Panc1 (cell line): ENCODE results near the gene VAMP2. TPM values are rescaled to one million over a fixed set of nuclear protein-coding genes. Genes with fewer than 3 reads are reported as not detected.
A peak's percentile ranks its signal among the peaks of the same experiment; 100 is the strongest.

ENCODE experiments used
- ATAC-seq: fragments of 200-7000 bp; cut with Tn5 transposase; 2 replicates; pipeline ENCODE4 v1.9.1; 2020; ENCODE audit warnings: mild to moderate bottlenecking, moderate library complexity
- BruUV-seq: library from RNA; stranded (reverse); fragments of 400-500 nt; replicated peaks from 2 replicates; lab custom pipeline; 2021; lab: Mats Ljungman, UMichigan
- CTCF ChIA-PET: fragments of 300-600 bp; sonication (Branson Sonifier 250); formaldehyde crosslinking; loops from one replicate; lab custom pipeline; 2022; ENCODE audit warnings: antibody characterized with exemption; lab: Charles Lee
- POLR2A ChIA-PET: fragments of 300-600 bp; sonication (Branson Sonifier 250); formaldehyde crosslinking; loops from one replicate; lab custom pipeline; 2022; ENCODE audit warnings: antibody characterized with exemption; lab: Charles Lee
- DNase-seq: peaks from one replicate; pipeline ENCODE4 v3.0.0-alpha.2; 2010; ENCODE audit warnings: low read depth, low spot score
- H3K27ac ChIP-seq: 2 replicates; pipeline ENCODE4 v1.5.1; 2011; ENCODE audit warnings: mild to moderate bottlenecking, low read length, inconsistent platforms
- H3K27me3 ChIP-seq: fragments of 200-500 bp; sonication (Bioruptor generic); 2 replicates; pipeline ENCODE4 v1.6.0; 2014; ENCODE audit warnings: low read length, inconsistent platforms; ENCODE audit not compliant: control insufficient read depth, insufficient read depth
- H3K36me3 ChIP-seq: fragments of 200-500 bp; sonication (Bioruptor generic); 2 replicates; pipeline ENCODE4 v1.5.1; 2014; ENCODE audit warnings: inconsistent platforms, mild to moderate bottlenecking, low read length, moderate library complexity; ENCODE audit not compliant: control insufficient read depth, insufficient read depth
- H3K4me1 ChIP-seq: 2 replicates; pipeline ENCODE4 v1.5.1; 2011; ENCODE audit warnings: inconsistent platforms, mild to moderate bottlenecking, low read length, moderate library complexity; ENCODE audit not compliant: control insufficient read depth, insufficient read depth
- H3K4me3 ChIP-seq, 2 experiments: 2 replicates each; pipeline ENCODE4 v1.5.1; 2011 to 2012; ENCODE audit warnings: low read depth in 2 of 2, low read length in 2 of 2, mild to moderate bottlenecking in 2 of 2, inconsistent platforms in 1 of 2, moderate library complexity in 1 of 2
- H3K9me3 ChIP-seq: fragments of 200-500 bp; sonication (Bioruptor generic); 2 replicates; pipeline ENCODE4 v1.5.1; 2014; ENCODE audit warnings: low read depth, mild to moderate bottlenecking, inconsistent platforms, low read length, moderate library complexity; ENCODE audit not compliant: control insufficient read depth, insufficient read depth
- POLR2AphosphoS5 ChIP-seq: IDR thresholded peaks from 2 replicates; pipeline ENCODE4 v1.6.1; 2012; ENCODE audit warnings: mild to moderate bottlenecking, low read depth, low read length, moderate library complexity
- SIN3A ChIP-seq: IDR thresholded peaks from 2 replicates; pipeline ENCODE4 v1.6.1; 2012; ENCODE audit warnings: low read depth, mild to moderate bottlenecking, low read length, moderate library complexity, borderline replicate concordance; ENCODE audit not compliant: insufficient read depth
- TCF7L2 ChIP-seq: IDR thresholded peaks from 2 replicates; pipeline ENCODE4 v1.6.1; 2011; ENCODE audit warnings: mild to moderate bottlenecking, low read depth, low read length, inconsistent platforms
- in situ Hi-C: cut with HindIII; loops from 2 replicates; pipeline ENCODE4 v1.10.0; 2016; ENCODE audit warnings: low sequenced_read_pairs, low pct_unique_long_range_greater_than_20kb
- intact Hi-C: fragments of 100-400 bp; cut with micrococcal nuclease; formaldehyde crosslinking; loops from one replicate; pipeline ENCODE4 v1.10.0; 2022; ENCODE audit not compliant: unreplicated experiment
- total RNA-seq: library from RNA; stranded (reverse); gene quantifications from one replicate; pipeline ENCODE4 v1.2.1, GENCODE V29; 2021; ENCODE audit not compliant: unreplicated experiment
- TF ChIP-seq, protein P1 (sequence below): fragments of 450-650 bp; IDR thresholded peaks from 2 replicates; pipeline ENCODE4 v1.5.1; 2017; ENCODE audit warnings: mild to moderate bottlenecking
- TF ChIP-seq, protein P2 (sequence below), 2 experiments: IDR thresholded peaks; 2 replicates each; pipeline ENCODE4 v1.6.1; 2011 to 2012; ENCODE audit warnings: low read depth in 2 of 2, control low read depth in 1 of 2, low read length in 1 of 2, mild to moderate bottlenecking in 1 of 2, moderate library complexity in 1 of 2; ENCODE audit not compliant: insufficient read depth in 1 of 2

Gene VAMP2
- total RNA-seq, 1 experiment from 2014 or later = 28.6 TPM

DNA sequence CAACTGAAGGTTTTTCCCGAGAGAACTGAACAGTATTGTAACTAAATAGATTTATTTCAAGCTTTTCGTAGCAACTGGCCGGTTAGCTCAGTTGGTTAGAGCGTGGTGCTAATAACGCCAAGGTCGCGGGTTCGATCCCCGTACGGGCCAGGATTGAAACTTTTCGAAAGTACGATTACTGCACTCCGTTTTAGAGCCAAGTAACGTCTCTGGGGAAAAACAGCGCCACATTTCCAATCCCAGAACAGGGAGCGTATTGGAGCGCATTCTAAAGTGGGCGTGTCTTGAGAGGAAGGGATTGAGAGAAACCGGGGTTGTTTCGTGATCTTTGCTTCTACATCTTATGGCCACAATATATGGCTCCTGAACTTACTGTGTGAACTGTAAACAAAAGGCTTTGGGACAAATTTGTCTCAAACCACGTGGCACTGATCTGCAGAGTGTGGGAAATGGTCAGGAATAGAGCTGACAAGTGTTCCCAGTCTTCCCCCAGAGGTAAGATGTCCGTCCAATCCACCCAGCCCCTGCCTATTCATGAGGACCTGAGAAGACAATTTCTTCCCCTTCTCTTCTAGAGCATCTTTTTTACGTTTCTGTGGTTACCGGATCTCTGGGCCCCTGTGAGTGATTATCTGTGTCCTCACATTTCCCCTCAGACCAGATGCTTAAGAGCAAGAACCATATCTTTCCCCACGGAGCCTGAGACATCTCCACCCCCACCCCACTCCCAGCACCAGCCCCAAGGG is 24.9 kb upstream of the VAMP2 start:
- TSS peak; percentile 100 for BruUV-seq
- ChIA-PET POLR2A (interaction anchor here (1.4 kb wide), 1 partner anchor 14 kb away, joined by 5 read pairs; no protein-coding TSS in a partner anchor), CTCF (no interaction called here)
- no peaks in the 10 kb centered on the region for H3K27me3 ChIP-seq
- intact Hi-C loops (no loop called here), in situ Hi-C loops (no loop called here)
- peaks cover 22% of the 10 kb centered on the region for H3K4me1 ChIP-seq
- DNase-seq (peak; percentile 100), ATAC-seq (peak; percentile 70)
- TF ChIP-seq POLR2AphosphoS5 = peak; percentile 62
- TF ChIP-seq TCF7L2 = no peak
- TF ChIP-seq, protein P1, sequence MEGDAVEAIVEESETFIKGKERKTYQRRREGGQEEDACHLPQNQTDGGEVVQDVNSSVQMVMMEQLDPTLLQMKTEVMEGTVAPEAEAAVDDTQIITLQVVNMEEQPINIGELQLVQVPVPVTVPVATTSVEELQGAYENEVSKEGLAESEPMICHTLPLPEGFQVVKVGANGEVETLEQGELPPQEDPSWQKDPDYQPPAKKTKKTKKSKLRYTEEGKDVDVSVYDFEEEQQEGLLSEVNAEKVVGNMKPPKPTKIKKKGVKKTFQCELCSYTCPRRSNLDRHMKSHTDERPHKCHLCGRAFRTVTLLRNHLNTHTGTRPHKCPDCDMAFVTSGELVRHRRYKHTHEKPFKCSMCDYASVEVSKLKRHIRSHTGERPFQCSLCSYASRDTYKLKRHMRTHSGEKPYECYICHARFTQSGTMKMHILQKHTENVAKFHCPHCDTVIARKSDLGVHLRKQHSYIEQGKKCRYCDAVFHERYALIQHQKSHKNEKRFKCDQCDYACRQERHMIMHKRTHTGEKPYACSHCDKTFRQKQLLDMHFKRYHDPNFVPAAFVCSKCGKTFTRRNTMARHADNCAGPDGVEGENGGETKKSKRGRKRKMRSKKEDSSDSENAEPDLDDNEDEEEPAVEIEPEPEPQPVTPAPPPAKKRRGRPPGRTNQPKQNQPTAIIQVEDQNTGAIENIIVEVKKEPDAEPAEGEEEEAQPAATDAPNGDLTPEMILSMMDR = peak; percentile 11; the same call in 1 of the 2 replicates
- no peak for TF ChIP-seq SIN3A
- TF ChIP-seq, protein P2, sequence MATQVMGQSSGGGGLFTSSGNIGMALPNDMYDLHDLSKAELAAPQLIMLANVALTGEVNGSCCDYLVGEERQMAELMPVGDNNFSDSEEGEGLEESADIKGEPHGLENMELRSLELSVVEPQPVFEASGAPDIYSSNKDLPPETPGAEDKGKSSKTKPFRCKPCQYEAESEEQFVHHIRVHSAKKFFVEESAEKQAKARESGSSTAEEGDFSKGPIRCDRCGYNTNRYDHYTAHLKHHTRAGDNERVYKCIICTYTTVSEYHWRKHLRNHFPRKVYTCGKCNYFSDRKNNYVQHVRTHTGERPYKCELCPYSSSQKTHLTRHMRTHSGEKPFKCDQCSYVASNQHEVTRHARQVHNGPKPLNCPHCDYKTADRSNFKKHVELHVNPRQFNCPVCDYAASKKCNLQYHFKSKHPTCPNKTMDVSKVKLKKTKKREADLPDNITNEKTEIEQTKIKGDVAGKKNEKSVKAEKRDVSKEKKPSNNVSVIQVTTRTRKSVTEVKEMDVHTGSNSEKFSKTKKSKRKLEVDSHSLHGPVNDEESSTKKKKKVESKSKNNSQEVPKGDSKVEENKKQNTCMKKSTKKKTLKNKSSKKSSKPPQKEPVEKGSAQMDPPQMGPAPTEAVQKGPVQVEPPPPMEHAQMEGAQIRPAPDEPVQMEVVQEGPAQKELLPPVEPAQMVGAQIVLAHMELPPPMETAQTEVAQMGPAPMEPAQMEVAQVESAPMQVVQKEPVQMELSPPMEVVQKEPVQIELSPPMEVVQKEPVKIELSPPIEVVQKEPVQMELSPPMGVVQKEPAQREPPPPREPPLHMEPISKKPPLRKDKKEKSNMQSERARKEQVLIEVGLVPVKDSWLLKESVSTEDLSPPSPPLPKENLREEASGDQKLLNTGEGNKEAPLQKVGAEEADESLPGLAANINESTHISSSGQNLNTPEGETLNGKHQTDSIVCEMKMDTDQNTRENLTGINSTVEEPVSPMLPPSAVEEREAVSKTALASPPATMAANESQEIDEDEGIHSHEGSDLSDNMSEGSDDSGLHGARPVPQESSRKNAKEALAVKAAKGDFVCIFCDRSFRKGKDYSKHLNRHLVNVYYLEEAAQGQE (IDR thresholded peaks at IDR 0.05; ENCODE audit: insufficient read depth in 1 of 2, low read depth in 2 of 2, low read length in 1 of 2) = peak in 1 of 2 experiments; percentile 34; a peak in 1 of 4 replicates
- peak overlapping the region; percentile 88 for H3K27ac ChIP-seq
- H3K9me3 ChIP-seq = no peaks in the 10 kb centered on the region
- H3K36me3 ChIP-seq = no peaks in the 10 kb centered on the region
- peak overlapping the region; percentile 73 to 94 for H3K4me3 ChIP-seq

DNA sequence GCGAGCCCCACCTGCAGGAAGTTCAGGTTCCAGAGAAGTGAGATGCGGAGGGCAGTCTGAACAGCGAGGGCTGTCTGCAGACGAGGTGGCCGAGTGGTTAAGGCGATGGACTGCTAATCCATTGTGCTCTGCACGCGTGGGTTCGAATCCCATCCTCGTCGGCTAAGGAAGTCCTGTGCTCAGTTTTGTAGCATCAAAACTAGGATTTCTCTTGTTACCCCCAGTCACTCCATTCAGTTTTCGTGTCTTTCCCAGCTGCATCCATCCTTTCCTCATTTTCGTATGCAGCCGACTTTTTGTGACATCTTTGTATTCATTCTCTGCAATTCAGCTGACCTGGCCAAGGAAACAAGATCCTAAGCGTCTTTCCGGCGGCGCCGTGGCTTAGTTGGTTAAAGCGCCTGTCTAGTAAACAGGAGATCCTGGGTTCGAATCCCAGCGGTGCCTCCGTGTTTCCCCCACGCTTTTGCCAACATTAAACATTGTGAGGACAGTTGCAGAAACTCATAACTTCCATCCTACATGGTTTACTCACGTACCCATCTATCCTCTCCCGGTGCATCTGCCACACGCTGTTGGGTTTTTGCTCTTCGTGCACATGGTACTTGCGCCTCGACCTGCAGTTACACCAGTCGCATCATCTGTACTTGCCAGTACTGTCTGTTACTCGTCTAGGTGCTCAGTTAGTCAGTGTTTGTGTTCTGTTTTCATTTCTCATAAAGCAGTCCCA is 24.2 kb upstream of the VAMP2 start:
- H3K27ac ChIP-seq = peak overlapping the region; percentile 88
- TF ChIP-seq, protein P2 (IDR thresholded peaks at IDR 0.05; ENCODE audit: insufficient read depth in 1 of 2, low read depth in 2 of 2, low read length in 1 of 2) = no peak
- TF ChIP-seq, protein P1 = no peak
- TF ChIP-seq POLR2AphosphoS5 (no peak), SIN3A (no peak), TCF7L2 (no peak)
- H3K4me1 ChIP-seq = peaks cover 15% of the 10 kb centered on the region
- H3K27me3 ChIP-seq = no peaks in the 10 kb centered on the region
- BruUV-seq = no TSS peak
- in situ Hi-C loops = no loop called here
- ATAC-seq (peak; percentile 68), DNase-seq (peak; percentile 99)
- intact Hi-C loops = no loop called here
- H3K36me3 ChIP-seq = no peaks in the 10 kb centered on the region
- peak overlapping the region; percentile 71 to 94 for H3K4me3 ChIP-seq
- H3K9me3 ChIP-seq = no peaks in the 10 kb centered on the region
- ChIA-PET POLR2A (interaction anchor here (1.4 kb wide), 1 partner anchor 14 kb away, joined by 5 read pairs; no protein-coding TSS in a partner anchor), CTCF (no interaction called here)
